Bronchial epithelial cell (primary cell): ENCODE measurements around the gene PPP1R3A. TPM values are rescaled to one million over a fixed set of nuclear protein-coding genes. Genes with fewer than 3 reads are reported as not detected.

Experiments
- DNase-seq: peaks from one replicate; pipeline ENCODE4 v3.0.0-alpha.2; 2010; ENCODE audit warnings: low read depth
- FAIRE-seq: peaks from 2 replicates; lab custom pipeline; 2011; peaks lifted over from hg19 to GRCh38; lab: Jason Lieb, UNC
- H3K27me3 ChIP-seq: 2 replicates; pipeline ENCODE4 v1.5.1; 2011; ENCODE audit warnings: low read length; ENCODE audit not compliant: control insufficient read depth, insufficient read depth
- H3K36me3 ChIP-seq: 2 replicates; pipeline ENCODE4 v1.5.1; 2011; ENCODE audit warnings: low read length; ENCODE audit not compliant: control insufficient read depth, insufficient read depth
- H3K4me3 ChIP-seq: 2 replicates; pipeline ENCODE4 v1.5.1; 2011; ENCODE audit warnings: mild to moderate bottlenecking, low read depth, low read length, control low read depth
- CTCF ChIP-seq: IDR thresholded peaks from 2 replicates; pipeline ENCODE4 v1.5.1; 2011; ENCODE audit warnings: mild to moderate bottlenecking, moderate library complexity, low read length, control low read depth, inconsistent platforms; ENCODE audit not compliant: insufficient read depth, severe bottlenecking
- total RNA-seq: library from RNA; depleted of rRNA; stranded (reverse); fragments of >200 nt; gene quantifications from 2 replicates; pipeline ENCODE4 v1.2.1, GENCODE V29; 2014

The PPP1R3A gene
- total RNA-seq, 1 donor from 2014 or later = not detected

GRCh38 chr7:113892818-113893217, 26.0 kb downstream of the PPP1R3A start:
- FAIRE-seq = no peak
- Histone ChIP-seq H3K36me3 (no peaks in the 10 kb centered on the region), H3K4me3 (no peak overlapping the region), H3K27me3 (no peaks in the 10 kb centered on the region)
- peak; percentile 3 for DNase-seq
- TF ChIP-seq CTCF = no peak

DNA sequence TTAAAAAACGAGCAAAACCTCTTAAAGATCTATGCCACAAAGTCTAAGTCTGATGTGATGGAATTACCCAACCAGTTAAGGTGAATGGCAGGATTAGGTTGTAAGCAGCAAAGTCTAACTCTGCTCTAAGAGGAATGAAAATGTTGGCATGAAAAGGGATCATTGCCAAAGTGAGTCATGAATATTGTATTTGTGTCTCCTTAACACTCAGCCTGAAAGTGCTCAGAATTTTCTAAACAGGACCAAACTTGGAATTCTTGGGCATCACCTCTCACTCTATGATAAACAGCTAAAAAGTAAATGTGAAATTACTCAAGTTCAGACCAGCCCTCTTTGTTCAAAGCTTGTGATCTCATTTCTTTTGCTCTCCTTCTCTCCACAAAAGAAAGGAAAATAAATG, 27.0 kb downstream of the PPP1R3A start:
- Histone ChIP-seq H3K27me3 (no peaks in the 10 kb centered on the region), H3K4me3 (no peak overlapping the region), H3K36me3 (no peaks in the 10 kb centered on the region)
- no peak for FAIRE-seq
- DNase-seq = peak; percentile 97
- no peak for TF ChIP-seq CTCF

- no peaks in the 10 kb centered on the region for H3K27me3 ChIP-seq
- H3K4me3 ChIP-seq = no peak overlapping the region
- FAIRE-seq (no peak), DNase-seq (peak; percentile 86)
- no peak for TF ChIP-seq CTCF
- no peaks in the 10 kb centered on the region for H3K36me3 ChIP-seq
These were observed 27.8 kb downstream of the PPP1R3A start for GRCh38 chr7:113891031-113891350.

GRCh38 chr7:113890331-113891030, 28.3 kb downstream of the PPP1R3A start:
- no peak for FAIRE-seq
- TF ChIP-seq CTCF = no peak
- H3K36me3 ChIP-seq = no peaks in the 10 kb centered on the region
- no peak overlapping the region for H3K4me3 ChIP-seq
- peak; percentile 27 for DNase-seq
- no peaks in the 10 kb centered on the region for H3K27me3 ChIP-seq

DNA sequence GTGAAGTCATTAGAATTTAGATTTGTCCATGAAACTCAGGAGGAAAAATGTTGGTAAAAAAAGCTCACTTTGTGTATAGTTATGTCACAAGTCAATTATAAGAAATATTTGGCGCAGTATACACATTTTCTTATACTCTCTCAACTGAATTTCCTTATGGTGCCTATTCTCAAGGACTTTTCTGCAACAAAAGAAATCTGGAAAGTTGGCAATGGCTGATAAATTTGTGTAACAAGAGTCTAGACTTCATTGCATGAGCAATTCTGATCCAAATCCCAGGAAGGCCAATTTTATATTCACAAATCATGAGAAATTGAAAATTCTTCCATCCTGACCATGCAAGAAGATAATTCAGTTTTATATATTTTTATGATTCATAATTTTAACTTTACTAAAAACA, 35.7 kb downstream of the PPP1R3A start:
- FAIRE-seq (no peak), DNase-seq (no peak)
- Histone ChIP-seq H3K27me3 (no peaks in the 10 kb centered on the region), H3K4me3 (no peak overlapping the region), H3K36me3 (no peaks in the 10 kb centered on the region)
- no peak for TF ChIP-seq CTCF

DNA sequence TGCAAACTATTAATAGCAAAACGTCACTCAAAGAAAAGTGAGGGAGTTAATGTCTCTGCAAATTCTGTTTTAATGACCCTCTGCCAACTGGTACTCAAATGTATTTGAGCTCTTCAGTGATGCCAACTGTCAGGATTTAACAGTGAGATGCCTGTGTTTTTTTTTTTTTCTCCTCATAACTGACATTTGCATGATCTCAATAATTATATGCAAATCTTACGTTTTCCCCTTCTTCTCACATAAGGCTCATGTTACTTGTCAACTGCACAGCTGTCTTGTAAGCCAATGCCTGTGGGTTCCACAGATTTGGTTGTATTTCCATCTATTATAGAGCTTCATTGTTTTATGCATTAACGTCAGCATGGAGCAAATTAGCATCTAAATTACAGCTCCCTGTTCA, 38.2 kb downstream of the PPP1R3A start:
- H3K27me3 ChIP-seq = no peaks in the 10 kb centered on the region
- no peaks in the 10 kb centered on the region for H3K36me3 ChIP-seq
- TF ChIP-seq CTCF = no peak
- DNase-seq = no peak
- H3K4me3 ChIP-seq = no peak overlapping the region
- FAIRE-seq = no peak
